Neural cell (in vitro differentiated cells): ENCODE results near the gene TSPEAR. TPM values are rescaled to one million over a fixed set of nuclear protein-coding genes. Genes with fewer than 3 reads are reported as not detected.

Experiments
- H2AFZ ChIP-seq: fragments of 200-600, 300-800 bp; sonication (generic), shearing (Covaris generic); 2 replicates; pipeline ENCODE4 v1.6.0; 2014; ENCODE audit warnings: low read depth, mild to moderate bottlenecking, antibody characterized with exemption, low read length, moderate library complexity
- H3F3A ChIP-seq: fragments of 200-600 bp; shearing (Covaris generic); 2 replicates; pipeline ENCODE4 v1.6.1; 2016; ENCODE audit warnings: mild to moderate bottlenecking, moderate library complexity, mixed read lengths, antibody characterized with exemption, low read length; ENCODE audit not compliant: insufficient read depth, poor library complexity, severe bottlenecking
- H3K27ac ChIP-seq: fragments of 200-600, 300-800 bp; sonication (generic), shearing (Covaris generic); 2 replicates; pipeline ENCODE4 v1.5.1; 2014; ENCODE audit warnings: mild to moderate bottlenecking, low read length, moderate library complexity
- H3K27me3 ChIP-seq: fragments of 300-800, 200-600 bp; sonication (generic), shearing (Covaris generic); 2 replicates; pipeline ENCODE4 v1.6.0; 2014; ENCODE audit warnings: mild to moderate bottlenecking, low read depth, low read length, moderate library complexity; ENCODE audit not compliant: insufficient read depth
- H3K36me3 ChIP-seq: fragments of 300-800, 200-600 bp; sonication (generic), shearing (Covaris generic); 2 replicates; pipeline ENCODE4 v1.5.1; 2014; ENCODE audit warnings: mild to moderate bottlenecking, antibody characterized with exemption, low read length, moderate library complexity; ENCODE audit not compliant: insufficient read depth
- H3K4me2 ChIP-seq: fragments of 300-800, 200-600 bp; sonication (generic), shearing (Covaris generic); 2 replicates; pipeline ENCODE4 v1.6.0; 2014; ENCODE audit warnings: mild to moderate bottlenecking, low read length
- H3K4me3 ChIP-seq: fragments of 300-800, 200-600 bp; sonication (generic), shearing (Covaris generic); 2 replicates; pipeline ENCODE4 v1.5.1; 2014; ENCODE audit warnings: mild to moderate bottlenecking, low read length, moderate library complexity
- H3K79me2 ChIP-seq: fragments of 200-600 bp; shearing (Covaris generic); replicated peaks from 2 replicates; pipeline ENCODE4 v1.6.0; 2014; ENCODE audit warnings: mild to moderate bottlenecking, low read length, moderate library complexity; ENCODE audit not compliant: insufficient read depth
- H3K9ac ChIP-seq: fragments of 300-800, 200-600 bp; sonication (generic), shearing (Covaris generic); 2 replicates; pipeline ENCODE4 v1.6.1; 2016; ENCODE audit warnings: mild to moderate bottlenecking, low read length, mixed read lengths
- H3K9me2 ChIP-seq: fragments of 200-600 bp; shearing (Covaris generic); 2 replicates; pipeline ENCODE4 v1.6.1; 2016; ENCODE audit warnings: mild to moderate bottlenecking, low read length, mixed read lengths; ENCODE audit not compliant: insufficient read depth
- H3K9me3 ChIP-seq: fragments of 200-600, 300-800 bp; sonication (generic), shearing (Covaris generic); 2 replicates; pipeline ENCODE4 v1.6.1; 2016; ENCODE audit warnings: mild to moderate bottlenecking, mixed run types, low read length, moderate library complexity, mixed read lengths
- H4K20me1 ChIP-seq: fragments of 200-600 bp; shearing (Covaris generic); 2 replicates; pipeline ENCODE4 v1.6.1; 2016; ENCODE audit warnings: mild to moderate bottlenecking, mixed run types; ENCODE audit not compliant: insufficient read depth
- CTCF ChIP-seq: fragments of 450-650 bp; IDR thresholded peaks from 2 replicates; pipeline ENCODE4 v1.5.1; 2014; ENCODE audit warnings: antibody characterized with exemption, mild to moderate bottlenecking, moderate library complexity; ENCODE audit not compliant: poor library complexity, severe bottlenecking
- EP300 ChIP-seq: fragments of 450-650 bp; conservative IDR thresholded peaks from 2 replicates; pipeline ENCODE4 v1.6.1; 2014; ENCODE audit warnings: antibody characterized with exemption, mild to moderate bottlenecking, moderate library complexity; ENCODE audit not compliant: poor library complexity, severe bottlenecking
- EZH2 ChIP-seq: fragments of 200-600, 300-800 bp; shearing (Covaris generic), sonication (generic); IDR thresholded peaks from 2 replicates; pipeline ENCODE4 v1.6.1; 2014; ENCODE audit warnings: antibody characterized with exemption, low read length, borderline replicate concordance, mild to moderate bottlenecking; ENCODE audit not compliant: insufficient read depth, poor library complexity, severe bottlenecking
- MXI1 ChIP-seq: fragments of 450-650 bp; conservative IDR thresholded peaks from 2 replicates; pipeline ENCODE4 v1.6.1; 2014; ENCODE audit warnings: antibody characterized with exemption, mild to moderate bottlenecking; ENCODE audit not compliant: poor library complexity, severe bottlenecking
- POLR2AphosphoS5 ChIP-seq: IDR thresholded peaks from 2 replicates; pipeline ENCODE4 v1.6.1; 2012
- RAD21 ChIP-seq: fragments of 450-650 bp; conservative IDR thresholded peaks from 2 replicates; pipeline ENCODE4 v1.6.1; 2014; ENCODE audit warnings: antibody characterized with exemption, mild to moderate bottlenecking, moderate library complexity
- REST ChIP-seq: IDR thresholded peaks from 2 replicates; pipeline ENCODE4 v1.6.1; 2012; ENCODE audit warnings: borderline replicate concordance
- SMC3 ChIP-seq: fragments of 450-650 bp; conservative IDR thresholded peaks from 2 replicates; pipeline ENCODE4 v1.6.1; 2014; ENCODE audit warnings: antibody characterized with exemption, mild to moderate bottlenecking, moderate library complexity; ENCODE audit not compliant: poor library complexity
- TAF1 ChIP-seq: IDR thresholded peaks from 2 replicates; pipeline ENCODE4 v1.6.1; 2012; ENCODE audit warnings: low read depth
- polyA plus RNA-seq: library from polyadenylated mRNA; depleted of rRNA; stranded (reverse); fragments of >200 nt; gene quantifications from 2 replicates; pipeline ENCODE4 v1.2.3, GENCODE V29; 2014

The TSPEAR gene
- polyA plus RNA-seq, 1 donor from 2014 or later = 0.19 TPM

- Histone ChIP-seq H3K9me2 (no peaks in the 10 kb centered on the region), H3K36me3 (no peaks in the 10 kb centered on the region), H3K27ac (no peak overlapping the region), H3K4me3 (no peak overlapping the region), H2AFZ (no peak overlapping the region), H3K9ac (no peak overlapping the region), H3K79me2 (no peaks in the 10 kb centered on the region), H4K20me1 (no peaks in the 10 kb centered on the region), H3K27me3 (no peaks in the 10 kb centered on the region), H3K4me2 (no peak overlapping the region), H3F3A (no peaks in the 10 kb centered on the region), H3K9me3 (peaks cover 10% of the 10 kb centered on the region)
- TF ChIP-seq POLR2AphosphoS5 (no peak), MXI1 (no peak), SMC3 (no peak), CTCF (no peak), EZH2 (no peak), EP300 (no peak), TAF1 (no peak), REST (no peak), RAD21 (no peak)
These were observed 142.5 kb downstream of the TSPEAR start for GRCh38 chr21:44568667-44569556.

GRCh38 chr21:44568261-44568660, 143.1 kb downstream of the TSPEAR start:
- no peak overlapping the region for H3K4me3 ChIP-seq
- H3F3A ChIP-seq = no peaks in the 10 kb centered on the region
- H3K36me3 ChIP-seq = no peaks in the 10 kb centered on the region
- no peak for TF ChIP-seq MXI1
- no peak for TF ChIP-seq CTCF
- TF ChIP-seq RAD21 = no peak
- no peak for TF ChIP-seq POLR2AphosphoS5
- no peak for TF ChIP-seq EP300
- TF ChIP-seq SMC3 = no peak
- no peak for TF ChIP-seq TAF1
- H4K20me1 ChIP-seq = no peaks in the 10 kb centered on the region
- no peak overlapping the region for H3K4me2 ChIP-seq
- H3K9me2 ChIP-seq = no peaks in the 10 kb centered on the region
- H3K9me3 ChIP-seq = peaks cover 10% of the 10 kb centered on the region
- no peaks in the 10 kb centered on the region for H3K27me3 ChIP-seq
- no peak overlapping the region for H2AFZ ChIP-seq
- no peak overlapping the region for H3K9ac ChIP-seq
- H3K79me2 ChIP-seq = no peaks in the 10 kb centered on the region
- H3K27ac ChIP-seq = no peak overlapping the region
